ENCODE results near the gene BICRA. TPM values are rescaled to one million over a fixed set of nuclear protein-coding genes. Genes with fewer than 3 reads are reported as not detected.
"Not testable (repeated sequence)": the region's sequence is repeated elsewhere in the genome, so short reads cannot be mapped to it uniquely, and the experiment has no call there.

Gene BICRA
- total RNA-seq, 1 donor from 2014 or later: 17.1 TPM

GRCh38 chr19:47720669-47721422, 111.9 kb downstream of the BICRA start:
- peaks cover 84% of the 10 kb centered on the region for H3K4me1 Mint-ChIP-seq (ENCODE audit: unreplicated experiment)
- no peak for DNase-seq (ENCODE audit: extremely low spot score, unreplicated experiment)
- H3K27me3 Mint-ChIP-seq (ENCODE audit: unreplicated experiment): no peaks in the 10 kb centered on the region
- peaks cover 33% of the 10 kb centered on the region for H3K36me3 Mint-ChIP-seq (ENCODE audit: unreplicated experiment)
- peak overlapping the region; percentile 3 for H3K4me3 Mint-ChIP-seq (ENCODE audit: unreplicated experiment)
- TF ChIP-seq, protein P1, sequence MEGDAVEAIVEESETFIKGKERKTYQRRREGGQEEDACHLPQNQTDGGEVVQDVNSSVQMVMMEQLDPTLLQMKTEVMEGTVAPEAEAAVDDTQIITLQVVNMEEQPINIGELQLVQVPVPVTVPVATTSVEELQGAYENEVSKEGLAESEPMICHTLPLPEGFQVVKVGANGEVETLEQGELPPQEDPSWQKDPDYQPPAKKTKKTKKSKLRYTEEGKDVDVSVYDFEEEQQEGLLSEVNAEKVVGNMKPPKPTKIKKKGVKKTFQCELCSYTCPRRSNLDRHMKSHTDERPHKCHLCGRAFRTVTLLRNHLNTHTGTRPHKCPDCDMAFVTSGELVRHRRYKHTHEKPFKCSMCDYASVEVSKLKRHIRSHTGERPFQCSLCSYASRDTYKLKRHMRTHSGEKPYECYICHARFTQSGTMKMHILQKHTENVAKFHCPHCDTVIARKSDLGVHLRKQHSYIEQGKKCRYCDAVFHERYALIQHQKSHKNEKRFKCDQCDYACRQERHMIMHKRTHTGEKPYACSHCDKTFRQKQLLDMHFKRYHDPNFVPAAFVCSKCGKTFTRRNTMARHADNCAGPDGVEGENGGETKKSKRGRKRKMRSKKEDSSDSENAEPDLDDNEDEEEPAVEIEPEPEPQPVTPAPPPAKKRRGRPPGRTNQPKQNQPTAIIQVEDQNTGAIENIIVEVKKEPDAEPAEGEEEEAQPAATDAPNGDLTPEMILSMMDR (IDR thresholded peaks at IDR 0.05): no peak
- no peaks in the 10 kb centered on the region for H3K9me3 Mint-ChIP-seq (ENCODE audit: unreplicated experiment)
- H3K27ac Mint-ChIP-seq (ENCODE audit: unreplicated experiment): peak overlapping the region; percentile 94

- H3K36me3 Mint-ChIP-seq (ENCODE audit: unreplicated experiment): peaks cover 33% of the 10 kb centered on the region
- peak overlapping the region; percentile 83 for H3K27ac Mint-ChIP-seq (ENCODE audit: unreplicated experiment)
- no peaks in the 10 kb centered on the region for H3K27me3 Mint-ChIP-seq (ENCODE audit: unreplicated experiment)
- H3K4me1 Mint-ChIP-seq (ENCODE audit: unreplicated experiment): peaks cover 84% of the 10 kb centered on the region
- no peaks in the 10 kb centered on the region for H3K9me3 Mint-ChIP-seq (ENCODE audit: unreplicated experiment)
- TF ChIP-seq, protein P1 (IDR thresholded peaks at IDR 0.05): no peak
- peak overlapping the region; percentile 47 for H3K4me3 Mint-ChIP-seq (ENCODE audit: unreplicated experiment)
- DNase-seq (ENCODE audit: extremely low spot score, unreplicated experiment): no peak
Observed at GRCh38 chr19:47723581-47723940, 114.6 kb downstream of the BICRA start.

- Mint-ChIP-seq H3K36me3 (ENCODE audit: unreplicated experiment) (peaks cover 40% of the 10 kb centered on the region), H3K4me1 (ENCODE audit: unreplicated experiment) (peaks cover 82% of the 10 kb centered on the region), H3K27me3 (ENCODE audit: unreplicated experiment) (no peaks in the 10 kb centered on the region), H3K9me3 (ENCODE audit: unreplicated experiment) (no peaks in the 10 kb centered on the region), H3K4me3 (ENCODE audit: unreplicated experiment) (no peak overlapping the region), H3K27ac (ENCODE audit: unreplicated experiment) (peak overlapping the region; percentile 91)
- DNase-seq (ENCODE audit: extremely low spot score, unreplicated experiment): no peak
- TF ChIP-seq, protein P1 (IDR thresholded peaks at IDR 0.05): no peak
Observed at GRCh38 chr19:47725759-47726401, 116.9 kb downstream of the BICRA start.

- no peak for DNase-seq (ENCODE audit: extremely low spot score, unreplicated experiment)
- H3K9me3 Mint-ChIP-seq (ENCODE audit: unreplicated experiment): no peaks in the 10 kb centered on the region
- peak overlapping the region; percentile 91 for H3K27ac Mint-ChIP-seq (ENCODE audit: unreplicated experiment)
- peaks cover 82% of the 10 kb centered on the region for H3K4me1 Mint-ChIP-seq (ENCODE audit: unreplicated experiment)
- no peaks in the 10 kb centered on the region for H3K27me3 Mint-ChIP-seq (ENCODE audit: unreplicated experiment)
- H3K36me3 Mint-ChIP-seq (ENCODE audit: unreplicated experiment): peaks cover 42% of the 10 kb centered on the region
- TF ChIP-seq, protein P1 (IDR thresholded peaks at IDR 0.05): no peak
- peak overlapping the region; percentile 38 for H3K4me3 Mint-ChIP-seq (ENCODE audit: unreplicated experiment)
Observed at GRCh38 chr19:47726467-47726866, 117.5 kb downstream of the BICRA start.

DNA sequence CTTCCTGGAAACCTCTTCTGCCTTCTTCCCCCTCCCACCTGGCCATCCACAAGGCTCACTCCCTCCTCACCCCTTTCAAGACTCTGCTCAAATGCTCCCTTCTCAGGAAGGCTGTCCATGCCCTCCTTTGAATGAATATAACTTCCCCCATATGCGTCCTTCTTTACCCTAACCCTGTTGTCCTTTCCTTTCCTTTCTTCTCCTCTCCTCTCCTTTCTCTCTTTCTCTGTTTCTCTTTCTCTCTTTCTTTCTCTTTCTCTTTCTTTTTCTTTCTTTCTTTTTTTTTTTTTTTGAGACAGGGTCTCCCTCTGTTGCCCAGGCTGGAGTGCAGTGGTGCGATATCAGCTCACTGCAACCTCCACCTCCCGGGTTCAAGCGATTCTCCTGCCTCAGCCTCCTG, 119.4 kb downstream of the BICRA start:
- not testable (repeated sequence) for DNase-seq (ENCODE audit: extremely low spot score, unreplicated experiment); H3K27me3 Mint-ChIP-seq (ENCODE audit: unreplicated experiment); H3K9me3 Mint-ChIP-seq (ENCODE audit: unreplicated experiment)
- Mint-ChIP-seq H3K4me1 (ENCODE audit: unreplicated experiment) (peaks cover 79% of the 10 kb centered on the region), H3K4me3 (ENCODE audit: unreplicated experiment) (peak overlapping the region; percentile 43), H3K36me3 (ENCODE audit: unreplicated experiment) (peaks cover 44% of the 10 kb centered on the region), H3K27ac (ENCODE audit: unreplicated experiment) (peak overlapping the region; percentile 89)

All from osteocyte (in vitro differentiated cells).